Spleen (tissue), 7 donors: Measurements from ENCODE around the gene GNB1L.

Experiments used
- POLR2A ChIP-seq, 3 donors: fragments of 450-650 bp; IDR thresholded peaks; one replicate each; pipeline ENCODE4 v1.5.1; 2017; ENCODE audit warnings: antibody characterized with exemption in 3 of 3, mild to moderate bottlenecking in 1 of 3
- POLR2AphosphoS5 ChIP-seq, 3 donors: sonication (generic); formaldehyde crosslinking; IDR thresholded peaks; one replicate each; pipeline ENCODE4 v1.5.1; 2017; ENCODE audit warnings: antibody characterized with exemption in 3 of 3
- TF ChIP-seq, protein P1 (sequence below), 11 experiments: fragments of 200-600 bp in 7 of 11; fragments of 450-650 bp in 4 of 11; sonication (generic) in 4 of 11; IDR thresholded peaks in 8 of 11; conservative IDR thresholded peaks in 3 of 11; 1 replicate in 7 of 11; 2 replicates in 4 of 11; pipeline versions ENCODE4 v1.4.0 to v1.8.0; 2016 to 2021; ENCODE audit warnings: antibody characterized with exemption in 11 of 11, inconsistent platforms in 4 of 11, mild to moderate bottlenecking in 1 of 11
- donor health status: DM: no; HTN: no; CAD: no; lungs with moderate emphysema.
- donor health status: DM: no; HTN: no; CAD: no.
- donor health status: DM: no; HTN: no; CAD: no.

GRCh38 chr22:19735665-19736510 is 118.8 kb downstream of the GNB1L start:
- TF ChIP-seq, protein P1, sequence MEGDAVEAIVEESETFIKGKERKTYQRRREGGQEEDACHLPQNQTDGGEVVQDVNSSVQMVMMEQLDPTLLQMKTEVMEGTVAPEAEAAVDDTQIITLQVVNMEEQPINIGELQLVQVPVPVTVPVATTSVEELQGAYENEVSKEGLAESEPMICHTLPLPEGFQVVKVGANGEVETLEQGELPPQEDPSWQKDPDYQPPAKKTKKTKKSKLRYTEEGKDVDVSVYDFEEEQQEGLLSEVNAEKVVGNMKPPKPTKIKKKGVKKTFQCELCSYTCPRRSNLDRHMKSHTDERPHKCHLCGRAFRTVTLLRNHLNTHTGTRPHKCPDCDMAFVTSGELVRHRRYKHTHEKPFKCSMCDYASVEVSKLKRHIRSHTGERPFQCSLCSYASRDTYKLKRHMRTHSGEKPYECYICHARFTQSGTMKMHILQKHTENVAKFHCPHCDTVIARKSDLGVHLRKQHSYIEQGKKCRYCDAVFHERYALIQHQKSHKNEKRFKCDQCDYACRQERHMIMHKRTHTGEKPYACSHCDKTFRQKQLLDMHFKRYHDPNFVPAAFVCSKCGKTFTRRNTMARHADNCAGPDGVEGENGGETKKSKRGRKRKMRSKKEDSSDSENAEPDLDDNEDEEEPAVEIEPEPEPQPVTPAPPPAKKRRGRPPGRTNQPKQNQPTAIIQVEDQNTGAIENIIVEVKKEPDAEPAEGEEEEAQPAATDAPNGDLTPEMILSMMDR (IDR thresholded peaks at IDR 0.05 in 8 of 11, conservative IDR thresholded peaks at IDR 0.05 in 3 of 11): no peak
- TF ChIP-seq POLR2AphosphoS5 (IDR thresholded peaks at IDR 0.05) (no peak), POLR2A (IDR thresholded peaks at IDR 0.05) (no peak)
